ENCODE results near the gene NOD2. TPM values are rescaled to one million over a fixed set of nuclear protein-coding genes. Genes with fewer than 3 reads are reported as not detected.

The NOD2 gene
- total RNA-seq, 1 donor from 2014 or later: not detected

- H3K4me2 ChIP-seq (ENCODE audit: low read length): no peak overlapping the region
- Mint-ChIP-seq H3K27ac (ENCODE audit: unreplicated experiment) (no peak overlapping the region), H3K4me1 (ENCODE audit: low read depth, unreplicated experiment) (no peaks in the 10 kb centered on the region), H3K27me3 (ENCODE audit: low read depth, unreplicated experiment) (peaks cover 7% of the 10 kb centered on the region), H3K36me3 (ENCODE audit: low read depth, unreplicated experiment) (no peaks in the 10 kb centered on the region), H3K9me3 (ENCODE audit: unreplicated experiment) (peaks cover 9% of the 10 kb centered on the region), H3K4me3 (ENCODE audit: unreplicated experiment) (no peak overlapping the region)
- H2AFZ ChIP-seq (ENCODE audit: low read depth, low read length): no peak overlapping the region
- no peaks in the 10 kb centered on the region for H3K9me3 ChIP-seq (ENCODE audit: insufficient read depth, low read depth, low read length)
- no peak overlapping the region for H3K9ac ChIP-seq (ENCODE audit: low read length)
- no peak overlapping the region for H3K4me3 ChIP-seq (ENCODE audit: insufficient read depth, low read depth, low read length)
- DNase-seq (ENCODE audit: low read depth) (no peak), FAIRE-seq (no peak)
- H4K20me1 ChIP-seq (ENCODE audit: insufficient read depth, low read length): no peaks in the 10 kb centered on the region
- H3K27ac ChIP-seq (ENCODE audit: low read depth, low read length): no peak overlapping the region
- H3K36me3 ChIP-seq (ENCODE audit: insufficient read depth, low read length): no peaks in the 10 kb centered on the region
- H3K79me2 ChIP-seq (ENCODE audit: insufficient read depth, low read length): no peaks in the 10 kb centered on the region
- TF ChIP-seq CTCF (IDR thresholded peaks at IDR 0.05; ENCODE audit: insufficient read depth, low read depth, low read length): no peak
- no peak for TF ChIP-seq EZH2 (IDR thresholded peaks at IDR 0.05; ENCODE audit: insufficient read depth, low read length)
- H3K27me3 ChIP-seq (ENCODE audit: insufficient read depth, low read length): no peaks in the 10 kb centered on the region
- no peaks in the 10 kb centered on the region for H3K4me1 ChIP-seq (ENCODE audit: insufficient read depth, low read length)
These were observed 30.9 kb downstream of the NOD2 start for GRCh38 chr16:50724306-50724705.

DNA sequence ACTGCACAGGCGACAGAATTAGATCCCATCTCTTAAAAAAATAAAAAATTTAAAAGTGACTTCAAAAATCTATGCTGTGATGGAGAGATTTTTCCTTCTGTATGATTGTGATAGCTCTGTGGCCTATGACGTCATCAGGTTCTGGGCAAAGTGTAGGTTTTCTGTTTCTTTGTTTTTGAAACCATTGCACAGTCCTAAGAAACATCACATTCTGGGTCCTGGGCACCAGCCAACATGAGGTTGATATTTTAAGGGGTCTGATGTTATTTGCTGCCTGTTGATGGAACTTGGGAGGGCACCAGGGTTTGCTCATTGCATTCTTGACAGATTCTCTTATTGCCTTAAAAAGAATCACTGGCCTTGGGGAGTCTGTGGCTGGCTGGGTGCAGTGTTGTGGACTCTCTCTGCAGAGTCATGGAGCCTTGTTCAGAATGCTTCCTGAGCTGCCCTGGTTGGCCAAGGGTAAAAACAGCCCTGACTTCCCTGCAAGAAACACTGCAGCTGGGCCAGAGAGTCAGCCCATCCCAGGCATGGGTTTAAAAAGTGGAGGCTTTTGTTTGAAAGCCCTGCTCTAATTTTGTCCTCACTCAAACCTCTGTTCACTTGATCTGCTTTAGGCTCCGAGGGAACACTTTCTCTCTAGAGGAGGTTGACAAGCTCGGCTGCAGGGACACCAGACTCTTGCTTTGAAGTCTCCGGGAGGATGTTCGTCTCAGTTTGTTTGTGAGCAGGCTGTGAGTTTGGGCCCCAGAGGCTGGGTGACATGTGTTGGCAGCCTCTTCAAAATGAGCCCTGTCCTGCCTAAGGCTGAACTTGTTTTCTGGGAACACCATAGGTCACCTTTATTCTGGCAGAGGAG, 38.0 kb downstream of the NOD2 start:
- Mint-ChIP-seq H3K27ac (ENCODE audit: unreplicated experiment) (no peak overlapping the region), H3K4me1 (ENCODE audit: low read depth, unreplicated experiment) (peaks cover 3% of the 10 kb centered on the region), H3K4me3 (ENCODE audit: unreplicated experiment) (no peak overlapping the region), H3K9me3 (ENCODE audit: unreplicated experiment) (peaks cover 5% of the 10 kb centered on the region), H3K27me3 (ENCODE audit: low read depth, unreplicated experiment) (peaks cover 17% of the 10 kb centered on the region), H3K36me3 (ENCODE audit: low read depth, unreplicated experiment) (no peaks in the 10 kb centered on the region)
- H3K4me1 ChIP-seq (ENCODE audit: insufficient read depth, low read length): no peaks in the 10 kb centered on the region
- no peak overlapping the region for H2AFZ ChIP-seq (ENCODE audit: low read depth, low read length)
- H3K27ac ChIP-seq (ENCODE audit: low read depth, low read length): no peak overlapping the region
- no peak overlapping the region for H3K9ac ChIP-seq (ENCODE audit: low read length)
- no peak overlapping the region for H3K4me3 ChIP-seq (ENCODE audit: insufficient read depth, low read depth, low read length)
- no peaks in the 10 kb centered on the region for H3K9me3 ChIP-seq (ENCODE audit: insufficient read depth, low read depth, low read length)
- no peaks in the 10 kb centered on the region for H3K79me2 ChIP-seq (ENCODE audit: insufficient read depth, low read length)
- TF ChIP-seq CTCF (IDR thresholded peaks at IDR 0.05; ENCODE audit: insufficient read depth, low read depth, low read length) (no peak), EZH2 (IDR thresholded peaks at IDR 0.05; ENCODE audit: insufficient read depth, low read length) (no peak)
- H3K36me3 ChIP-seq (ENCODE audit: insufficient read depth, low read length): no peaks in the 10 kb centered on the region
- FAIRE-seq (no peak), DNase-seq (ENCODE audit: low read depth) (no peak)
- no peaks in the 10 kb centered on the region for H4K20me1 ChIP-seq (ENCODE audit: insufficient read depth, low read length)
- peaks cover 2% of the 10 kb centered on the region for H3K27me3 ChIP-seq (ENCODE audit: insufficient read depth, low read length)
- no peak overlapping the region for H3K4me2 ChIP-seq (ENCODE audit: low read length)

Data from astrocyte (in vitro differentiated cells and primary cell).